HEK293T (cell line): ENCODE measurements around the gene LRRTM1.

Experiments
- ARNT ChIP-seq: fragments of 450-650 bp; IDR thresholded peaks from 2 replicates; pipeline ENCODE4 v1.6.1; 2017; ENCODE audit warnings: mild to moderate bottlenecking
- BHLHE40 ChIP-seq: fragments of 450-650 bp; IDR thresholded peaks from 2 replicates; pipeline ENCODE4 v1.6.1; 2016; ENCODE audit warnings: mild to moderate bottlenecking, moderate library complexity, borderline replicate concordance
- FOXA1 ChIP-seq: fragments of 450-650 bp; IDR thresholded peaks from 2 replicates; pipeline ENCODE4 v1.6.1; 2016; ENCODE audit warnings: mild to moderate bottlenecking
- FOXM1 ChIP-seq: fragments of 450-650 bp; IDR thresholded peaks from 2 replicates; pipeline ENCODE4 v1.6.1; 2017; ENCODE audit warnings: mild to moderate bottlenecking, borderline replicate concordance
- LEF1 ChIP-seq: fragments of 450-650 bp; IDR thresholded peaks from 2 replicates; pipeline ENCODE4 v1.6.1; 2017; ENCODE audit warnings: mild to moderate bottlenecking, borderline replicate concordance
- SUZ12 ChIP-seq: fragments of 450-650 bp; IDR thresholded peaks from 2 replicates; pipeline ENCODE4 v1.6.1; 2016; ENCODE audit warnings: mild to moderate bottlenecking

GRCh38 chr2:80326861-80327260 is 22.3 kb upstream of the LRRTM1 start:
- TF ChIP-seq FOXM1 (no peak), LEF1 (no peak), SUZ12 (no peak), FOXA1 (no peak), BHLHE40 (no peak), ARNT (no peak)
